Activated CD4-positive, alpha-beta T cell treated with anti-CD3 and anti-CD28 coated beads, Interleukin-2, amount 10 ng/mL, durations not matched to agents 24 days and 14 days (primary cell): ENCODE measurements around the gene ATL1. TPM values are rescaled to one million over a fixed set of nuclear protein-coding genes. Genes with fewer than 3 reads are reported as not detected.

Source experiments
- DNase-seq: peaks from one replicate; pipeline ENCODE4 v3.0.0; 2022
- H3K27ac Mint-ChIP-seq: one replicate; pipeline ENCODE4 v1.8.0; 2022; ENCODE audit warnings: mild to moderate bottlenecking, mixed read lengths
- H3K27me3 Mint-ChIP-seq: one replicate; pipeline ENCODE4 v1.8.0; 2022; ENCODE audit warnings: mixed read lengths
- H3K36me3 Mint-ChIP-seq: one replicate; pipeline ENCODE4 v1.8.0; 2022; ENCODE audit warnings: low read depth, mild to moderate bottlenecking, mixed read lengths
- H3K4me1 Mint-ChIP-seq: one replicate; pipeline ENCODE4 v1.8.0; 2021; ENCODE audit warnings: mixed read lengths
- H3K4me3 Mint-ChIP-seq: one replicate; pipeline ENCODE4 v1.8.0; 2022; ENCODE audit warnings: mild to moderate bottlenecking, moderate library complexity, mixed read lengths
- H3K9me3 Mint-ChIP-seq: one replicate; pipeline ENCODE4 v1.8.0; 2021; ENCODE audit warnings: mixed read lengths
- intact Hi-C: fragments of 100-400 bp; cut with micrococcal nuclease; formaldehyde crosslinking; loops from one replicate; pipeline ENCODE4 v1.15.1; 2023
- total RNA-seq: library from RNA; stranded (reverse); gene quantifications from 2 replicates; pipeline ENCODE4 v1.2.3, GENCODE V29; 2022

ATL1 gene
- total RNA-seq: 0.75 and 1.0 TPM in 2 replicates

GRCh38 chr14:50559990-50560930 is at the start of gene ATL1:
ATL1 (plus strand) TSS chr14:50560145; CDS start chr14:50560266, 121 bp downstream.
- Mint-ChIP-seq H3K9me3 (no peaks in the 10 kb centered on the region), H3K4me1 (peaks cover 18% of the 10 kb centered on the region), H3K4me3 (peak within 1 kb of the TSS; percentile 77), H3K27me3 (peaks cover 63% of the 10 kb centered on the region), H3K36me3 (no peaks in the 10 kb centered on the region), H3K27ac (peak within 1 kb of the TSS; percentile 30)
- DNase-seq: peak; percentile 83
- intact Hi-C loops: no loop called here

GRCh38 chr14:50510157-50510556 is 49.8 kb upstream of the ATL1 start:
- Mint-ChIP-seq H3K27me3 (no peaks in the 10 kb centered on the region), H3K27ac (no peak overlapping the region), H3K9me3 (no peaks in the 10 kb centered on the region), H3K4me3 (no peak overlapping the region), H3K36me3 (peaks cover 5% of the 10 kb centered on the region), H3K4me1 (peaks cover 6% of the 10 kb centered on the region)
- intact Hi-C loops: no loop called here
- no peak for DNase-seq

DNA sequence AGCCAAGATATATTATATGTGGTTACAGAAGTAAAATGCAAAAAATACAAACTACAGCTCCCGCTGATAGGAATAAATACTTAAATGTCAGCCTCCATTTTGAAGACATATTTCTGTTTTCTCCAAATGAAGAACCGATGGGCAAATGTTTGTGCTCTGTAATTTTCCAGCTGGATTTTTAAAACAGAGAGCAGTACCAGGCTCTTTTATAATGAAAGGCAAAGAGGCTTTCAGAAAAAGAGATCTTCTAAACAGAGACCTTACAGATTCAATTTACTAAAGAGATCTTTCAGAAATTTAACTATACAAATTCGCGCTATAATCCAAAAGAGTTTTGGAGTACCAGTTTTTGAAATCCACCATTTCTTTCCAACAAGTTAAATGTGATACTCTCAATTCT is 47.5 kb upstream of the ATL1 start:
- H3K9me3 Mint-ChIP-seq: no peaks in the 10 kb centered on the region
- no peak overlapping the region for H3K27ac Mint-ChIP-seq
- H3K4me3 Mint-ChIP-seq: no peak overlapping the region
- DNase-seq: no peak
- no peaks in the 10 kb centered on the region for H3K27me3 Mint-ChIP-seq
- peaks cover 5% of the 10 kb centered on the region for H3K36me3 Mint-ChIP-seq
- peaks cover 3% of the 10 kb centered on the region for H3K4me1 Mint-ChIP-seq
- intact Hi-C loops: no loop called here

- no peak overlapping the region for H3K27ac Mint-ChIP-seq
- intact Hi-C loops: no loop called here
- no peaks in the 10 kb centered on the region for H3K27me3 Mint-ChIP-seq
- no peaks in the 10 kb centered on the region for H3K36me3 Mint-ChIP-seq
- H3K9me3 Mint-ChIP-seq: no peaks in the 10 kb centered on the region
- peaks cover 3% of the 10 kb centered on the region for H3K4me1 Mint-ChIP-seq
- no peak overlapping the region for H3K4me3 Mint-ChIP-seq
- no peak for DNase-seq
These were observed 43.9 kb upstream of the ATL1 start for GRCh38 chr14:50516091-50516490.

DNA sequence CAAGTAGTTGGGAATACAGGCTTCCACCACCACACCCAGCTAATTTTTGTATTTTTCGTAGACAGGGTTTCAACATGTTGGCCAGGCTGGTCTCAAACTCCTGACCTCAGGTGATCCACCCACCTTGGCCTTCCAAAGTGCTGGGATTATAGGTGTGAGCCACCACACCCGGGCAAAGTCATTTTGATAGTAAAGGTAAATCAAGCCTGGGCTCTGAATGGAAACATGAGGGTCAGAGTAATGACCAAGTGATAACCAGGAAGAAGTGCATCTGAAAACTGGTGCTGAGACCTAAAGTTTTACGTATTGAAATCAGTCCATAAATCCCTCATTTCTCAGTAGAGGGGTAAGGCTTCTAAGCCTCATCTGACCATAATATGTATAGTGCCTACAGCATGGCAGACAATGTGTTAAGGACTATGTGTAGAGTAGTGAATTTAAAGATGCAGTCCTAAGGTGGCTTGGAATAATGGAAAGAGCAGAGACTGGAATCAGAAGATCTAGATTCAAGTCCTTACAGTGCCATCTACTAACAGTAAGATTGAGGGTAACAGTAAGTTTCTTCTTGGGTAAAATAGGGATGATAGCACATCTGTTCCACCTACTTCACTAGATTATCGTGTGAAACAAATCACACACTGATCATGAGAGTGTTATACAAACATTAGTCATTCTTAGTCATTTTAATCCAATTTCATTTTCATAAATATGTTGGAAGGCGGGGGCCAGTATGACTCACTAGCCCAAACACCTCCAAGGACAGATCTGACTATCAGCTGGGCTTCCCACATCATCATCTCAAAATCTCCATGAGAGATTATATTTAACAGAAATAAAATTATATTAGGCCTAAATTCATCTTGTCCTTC is 38.8 kb upstream of the ATL1 start:
- peak overlapping the region; percentile 94 for H3K27ac Mint-ChIP-seq

DNA sequence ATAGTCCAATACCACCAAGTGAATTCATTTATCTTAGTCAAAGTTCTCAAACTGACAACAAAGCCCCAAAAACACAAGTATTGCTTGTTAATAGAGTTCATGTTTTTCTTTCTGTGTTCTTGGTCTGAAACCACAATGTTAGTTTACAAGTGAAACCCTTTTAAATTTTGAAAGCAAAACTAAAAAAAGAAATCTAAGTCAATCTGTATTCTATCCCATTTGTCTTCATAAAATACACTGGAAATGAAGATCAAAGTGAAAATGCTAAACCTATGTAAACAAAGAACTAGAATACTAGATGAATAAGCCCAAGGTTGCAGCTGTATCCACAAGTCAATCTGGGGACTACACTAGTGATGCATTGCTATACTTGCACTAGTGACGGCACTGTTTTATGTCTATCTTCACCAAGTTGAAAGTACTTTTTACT is 38.0 kb upstream of the ATL1 start:
- H3K27me3 Mint-ChIP-seq: no peaks in the 10 kb centered on the region
- no peaks in the 10 kb centered on the region for H3K9me3 Mint-ChIP-seq
- peak; percentile 73 for DNase-seq
- peaks cover 41% of the 10 kb centered on the region for H3K4me1 Mint-ChIP-seq
- peak overlapping the region; percentile 67 for H3K4me3 Mint-ChIP-seq
- H3K27ac Mint-ChIP-seq: peak overlapping the region; percentile 94
- H3K36me3 Mint-ChIP-seq: peaks cover 20% of the 10 kb centered on the region
- intact Hi-C loops: loop anchor here (1.0 to 5.0 kb wide), 10 partner anchors 9 to 484 kb away; partner anchors contain the start of genes CDKL1 and SOS2

More for the DNA sequence above, 38.8 kb upstream of the ATL1 start:
- peak; percentile 77 for DNase-seq
- Mint-ChIP-seq H3K4me3 (peak overlapping the region; percentile 67), H3K4me1 (peaks cover 39% of the 10 kb centered on the region), H3K36me3 (peaks cover 18% of the 10 kb centered on the region), H3K9me3 (no peaks in the 10 kb centered on the region), H3K27me3 (no peaks in the 10 kb centered on the region)
- intact Hi-C loops: loop anchor here (1.0 to 5.0 kb wide), 2 partner anchors 125 to 439 kb away; partner anchors contain the start of gene CDKL1

- DNase-seq: no peak
- Mint-ChIP-seq H3K27me3 (no peaks in the 10 kb centered on the region), H3K9me3 (no peaks in the 10 kb centered on the region), H3K4me3 (peak overlapping the region; percentile 36), H3K36me3 (peaks cover 24% of the 10 kb centered on the region), H3K4me1 (peaks cover 44% of the 10 kb centered on the region), H3K27ac (peak overlapping the region; percentile 65)
- intact Hi-C loops: loop anchor here (2.0 to 5.0 kb wide), 2 partner anchors 215 to 441 kb away; no protein-coding TSS in a partner anchor
These were observed 36.5 kb upstream of the ATL1 start for GRCh38 chr14:50523271-50524041.

GRCh38 chr14:50524060-50524459 is 35.9 kb upstream of the ATL1 start:
- Mint-ChIP-seq H3K9me3 (no peaks in the 10 kb centered on the region), H3K27ac (peak overlapping the region; percentile 65), H3K4me3 (peak overlapping the region; percentile 36), H3K36me3 (peaks cover 24% of the 10 kb centered on the region), H3K4me1 (peaks cover 44% of the 10 kb centered on the region), H3K27me3 (no peaks in the 10 kb centered on the region)
- intact Hi-C loops: loop anchor here (5.0 kb wide), 1 partner anchor 442 kb away; no protein-coding TSS in a partner anchor
- DNase-seq: no peak

DNA sequence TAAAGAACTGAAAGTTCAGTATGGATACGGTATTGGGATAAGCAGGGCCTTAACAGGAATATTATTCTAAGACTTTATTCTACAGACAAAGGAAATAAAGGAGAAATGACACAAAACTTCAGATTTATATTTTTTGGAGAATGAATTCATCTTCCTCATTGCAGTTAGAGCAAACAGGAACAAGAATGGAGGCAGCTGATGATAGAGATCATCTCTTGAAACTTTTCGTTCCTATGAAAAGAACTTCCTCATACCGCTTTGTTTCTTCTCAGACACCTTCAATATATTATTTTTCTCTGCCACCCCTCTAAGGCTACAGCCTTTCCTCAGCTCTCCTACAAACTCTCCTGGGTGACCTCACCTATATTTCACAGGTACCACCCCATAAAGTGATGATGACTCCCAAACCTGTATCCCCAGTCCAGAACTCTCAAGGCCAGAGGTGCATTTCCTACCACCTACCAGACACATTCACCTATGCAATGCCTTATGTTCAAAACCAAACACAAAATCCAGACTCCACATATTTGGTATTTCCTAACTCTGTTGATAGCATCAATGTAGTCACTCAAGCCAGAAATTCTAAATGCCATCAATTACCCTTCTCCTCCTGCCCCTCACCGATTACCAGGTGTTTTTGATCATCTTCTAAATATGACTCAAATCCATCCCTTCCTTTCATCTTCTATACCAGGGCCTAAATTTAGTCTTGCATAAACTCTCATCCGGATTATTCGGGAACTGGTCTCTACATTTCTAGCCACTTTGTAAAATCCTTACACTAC is 35.0 kb upstream of the ATL1 start:
- intact Hi-C loops: loop anchor here (5.0 kb wide), 1 partner anchor 443 kb away; no protein-coding TSS in a partner anchor
- Mint-ChIP-seq H3K36me3 (peaks cover 30% of the 10 kb centered on the region), H3K4me1 (peaks cover 51% of the 10 kb centered on the region), H3K27ac (peak overlapping the region; percentile 61), H3K4me3 (peak overlapping the region; percentile 36), H3K27me3 (no peaks in the 10 kb centered on the region), H3K9me3 (no peaks in the 10 kb centered on the region)
- no peak for DNase-seq

DNA sequence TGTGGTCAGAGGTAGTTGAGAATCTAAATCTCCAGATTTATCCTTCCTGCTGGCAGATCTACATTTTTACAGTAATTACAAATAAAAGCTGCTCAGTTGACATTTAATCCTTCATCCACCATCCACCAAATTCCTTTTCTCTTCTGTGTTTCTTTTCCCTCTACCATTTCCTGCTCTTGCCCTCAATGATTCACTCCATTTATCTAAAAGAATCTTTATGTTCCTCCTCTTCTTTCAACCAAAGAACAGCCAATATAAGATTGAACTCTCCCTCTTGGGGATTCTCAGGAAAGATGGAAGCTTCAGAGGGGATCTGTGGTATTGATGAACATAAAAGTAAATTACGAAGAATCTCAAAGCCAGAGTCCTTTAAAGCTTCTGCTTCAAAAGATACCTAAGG is 31.9 kb upstream of the ATL1 start:
- H3K27me3 Mint-ChIP-seq: no peaks in the 10 kb centered on the region
- peaks cover 58% of the 10 kb centered on the region for H3K4me1 Mint-ChIP-seq
- no peak for DNase-seq
- H3K27ac Mint-ChIP-seq: no peak overlapping the region
- intact Hi-C loops: no loop called here
- H3K36me3 Mint-ChIP-seq: peaks cover 32% of the 10 kb centered on the region
- no peak overlapping the region for H3K4me3 Mint-ChIP-seq
- H3K9me3 Mint-ChIP-seq: no peaks in the 10 kb centered on the region

DNA sequence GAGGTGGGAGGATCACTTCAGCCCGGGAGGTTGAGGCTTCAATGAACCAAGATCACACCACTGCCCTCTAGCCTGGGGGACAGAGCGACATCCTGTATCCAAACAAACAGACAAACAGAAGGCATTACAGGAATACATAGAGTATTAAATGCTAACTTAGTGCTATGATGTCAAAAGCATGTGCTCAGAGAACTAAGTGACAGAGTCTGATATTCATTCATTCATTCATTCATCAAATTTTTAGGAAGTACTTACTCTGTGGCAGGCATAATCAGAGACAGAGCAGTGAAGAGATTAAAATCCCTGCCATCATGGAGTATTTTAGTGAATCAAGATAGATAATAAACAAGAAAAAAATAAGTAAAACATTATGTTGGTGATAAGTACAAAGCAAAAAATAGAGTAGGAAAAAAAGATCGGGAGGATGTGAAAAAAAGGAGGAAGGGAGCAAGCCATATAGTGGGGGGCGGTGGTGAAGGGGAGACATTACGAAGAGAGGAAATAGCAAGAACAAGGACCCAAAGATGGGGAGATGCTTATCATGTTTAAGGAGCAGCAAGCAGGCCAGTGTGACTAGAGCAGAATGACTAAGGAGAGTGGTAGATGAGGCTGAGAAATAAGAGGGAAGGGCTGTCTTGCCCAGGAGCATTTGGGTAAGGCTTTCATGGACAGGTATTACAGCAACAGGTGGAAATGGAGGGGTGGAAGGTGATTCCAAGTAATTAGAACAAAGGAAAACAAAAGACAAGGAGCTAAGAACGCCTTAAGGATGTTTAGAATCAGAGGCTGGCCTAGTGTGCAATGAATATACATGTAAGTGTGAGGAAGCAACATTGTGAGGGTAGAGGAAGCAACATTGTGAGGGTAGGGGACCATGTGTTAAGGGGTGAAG is 30.4 kb upstream of the ATL1 start:
- Mint-ChIP-seq H3K9me3 (no peaks in the 10 kb centered on the region), H3K27me3 (peaks cover 9% of the 10 kb centered on the region), H3K27ac (no peak overlapping the region), H3K4me3 (peak overlapping the region; percentile 89), H3K4me1 (peaks cover 47% of the 10 kb centered on the region), H3K36me3 (peaks cover 21% of the 10 kb centered on the region)
- intact Hi-C loops: loop anchor here (5.0 kb wide), 5 partner anchors 412 to 942 kb away; partner anchors contain the start of genes KLHDC2, RPS29 and VCPKMT
- no peak for DNase-seq
